Activated CD8-positive, alpha-beta memory T cell treated with anti-CD3 and anti-CD28 coated beads, Interleukin-2, amount 50 U/mL, for 24 hours (primary cell): ENCODE data around the gene TMTC2.
"Not testable (repeated sequence)": the region's sequence is repeated elsewhere in the genome, so short reads cannot be mapped to it uniquely, and the experiment has no call there.

ENCODE experiments used
- DNase-seq: peaks from one replicate; pipeline ENCODE4 v3.0.0-alpha.2; 2020; ENCODE audit errors: extremely low read depth

TMTC2 gene

DNA sequence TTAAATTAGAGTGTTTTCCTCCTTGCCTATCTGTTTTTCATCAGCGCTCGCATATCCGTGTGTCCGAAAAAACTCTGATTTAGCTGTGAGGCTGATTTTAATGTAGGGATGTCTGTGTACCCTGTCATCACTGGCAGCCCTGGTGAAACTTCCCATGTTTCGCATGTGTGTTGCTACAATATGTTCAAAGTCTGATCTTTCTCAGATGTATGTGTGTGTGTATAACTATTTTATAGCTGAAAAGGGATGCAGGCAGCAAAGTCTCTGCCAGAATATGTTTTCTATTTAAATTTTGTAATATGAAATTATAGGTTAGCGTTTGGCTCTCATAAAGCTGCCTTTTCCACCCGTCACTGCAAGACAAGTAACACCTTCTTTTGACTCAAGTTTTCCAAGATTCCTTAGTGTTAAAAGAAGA is 154.8 kb downstream of the TMTC2 start:
- DNase-seq, result no peak

DNA sequence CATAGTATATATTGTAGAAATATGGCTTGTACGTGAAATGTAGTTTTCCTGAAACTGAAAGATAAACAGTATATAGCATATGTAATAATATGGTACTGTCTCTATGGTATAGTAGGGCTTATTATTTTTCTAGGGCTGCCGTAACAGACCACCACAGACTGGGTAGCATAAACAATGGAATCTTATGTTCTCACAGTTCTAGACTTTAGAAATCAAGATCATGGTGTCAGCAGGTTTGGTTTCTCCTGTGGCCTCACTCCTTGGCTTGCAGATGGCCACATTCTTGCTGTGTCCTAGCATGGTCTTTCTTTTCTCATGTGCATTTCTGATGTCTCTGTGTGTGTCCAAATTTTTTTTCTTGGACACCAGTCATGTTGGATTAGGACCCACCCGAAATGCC is 155.8 kb downstream of the TMTC2 start:
- no peak for DNase-seq

DNA sequence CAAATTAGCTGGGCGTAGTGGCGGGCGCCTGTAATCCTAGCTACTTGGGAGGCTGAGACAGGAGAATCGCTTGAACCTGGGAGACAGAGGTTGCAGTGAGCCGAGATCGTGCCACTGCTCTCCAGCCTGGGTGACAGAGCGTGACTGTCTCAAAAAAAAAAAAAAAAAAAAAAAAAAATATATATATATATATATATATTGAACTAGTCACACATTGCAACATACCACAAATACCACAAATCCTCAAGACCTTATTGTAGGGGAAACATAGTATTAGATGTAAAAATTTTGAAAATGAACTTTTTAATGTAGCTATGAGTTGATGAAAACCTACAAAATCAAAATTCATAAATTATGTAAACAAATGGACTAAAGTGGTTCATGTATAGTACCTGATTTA is 158.4 kb downstream of the TMTC2 start:
- DNase-seq, result not testable (repeated sequence)

DNA sequence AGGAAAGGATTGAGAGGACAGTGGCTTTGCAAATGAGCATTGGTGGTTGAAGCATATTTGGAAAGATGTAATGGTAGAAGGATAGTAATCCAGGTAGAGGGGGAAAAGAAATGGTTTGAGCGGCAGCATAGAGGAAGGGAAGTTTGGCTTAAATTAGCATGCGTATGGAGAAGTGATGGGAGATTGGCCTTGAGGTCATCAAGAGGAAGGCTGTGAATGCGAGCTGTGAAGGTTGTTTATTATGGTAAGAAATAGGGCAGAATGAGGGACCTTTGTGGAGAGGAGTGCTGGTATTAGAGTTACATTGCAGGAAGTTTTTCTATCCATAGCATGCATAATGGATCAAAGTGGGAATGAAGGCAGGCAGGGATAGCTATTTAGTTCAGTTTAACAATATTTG is 162.1 kb downstream of the TMTC2 start:
- DNase-seq, result no peak

DNA sequence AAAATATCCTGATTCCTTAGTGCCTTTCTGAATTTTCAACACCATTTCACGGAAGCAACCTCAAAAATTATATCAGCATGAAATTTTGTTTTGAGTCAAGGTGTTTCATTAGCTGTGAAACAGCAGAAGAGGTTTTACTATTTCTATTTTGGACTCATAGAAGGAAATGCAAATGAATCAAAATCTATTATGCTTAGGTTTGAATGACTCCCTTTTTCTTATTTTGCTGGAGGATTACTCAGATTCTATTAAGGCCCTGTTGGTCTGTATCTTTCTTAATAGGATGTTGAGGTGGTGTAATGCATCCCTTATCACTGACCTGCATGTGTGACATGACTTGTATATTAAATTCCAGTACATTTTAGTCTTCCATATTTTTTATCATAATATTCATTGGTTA is 165.8 kb downstream of the TMTC2 start:
- DNase-seq, result no peak

DNA sequence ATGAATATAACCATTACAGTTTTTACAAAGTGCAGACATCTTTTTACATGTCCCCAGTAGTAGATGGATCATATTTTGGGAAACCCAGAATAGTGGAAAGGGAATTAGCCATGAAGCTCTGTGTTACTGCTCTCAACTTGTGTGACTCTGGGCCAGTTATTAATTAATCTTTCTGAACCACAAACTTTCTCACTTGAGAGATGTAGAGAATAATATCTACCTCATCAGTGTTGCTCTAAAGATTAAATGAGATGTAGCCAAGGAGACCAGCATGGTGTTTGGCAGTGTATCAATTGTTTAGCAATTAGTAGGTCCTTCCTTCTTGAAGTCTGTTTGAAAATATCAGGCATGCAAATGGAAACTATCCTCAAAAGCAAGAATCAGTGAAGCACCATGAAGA is 169.2 kb downstream of the TMTC2 start:
- DNase-seq, result no peak

DNA sequence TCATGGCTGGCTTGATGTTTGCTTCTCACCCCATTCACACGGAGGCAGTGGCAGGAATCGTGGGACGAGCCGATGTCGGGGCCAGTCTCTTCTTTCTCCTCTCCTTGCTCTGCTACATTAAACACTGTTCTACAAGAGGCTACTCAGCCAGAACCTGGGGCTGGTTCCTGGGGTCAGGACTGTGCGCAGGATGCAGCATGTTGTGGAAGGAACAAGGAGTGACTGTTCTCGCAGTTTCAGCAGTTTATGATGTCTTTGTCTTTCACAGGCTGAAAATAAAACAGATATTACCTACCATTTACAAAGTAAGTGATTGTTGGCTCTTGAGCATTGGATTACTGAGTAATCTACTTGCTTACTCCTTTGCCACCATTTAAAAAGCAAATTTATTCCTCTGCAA is 170.6 kb downstream of the TMTC2 start:
- DNase-seq, result no peak

DNA sequence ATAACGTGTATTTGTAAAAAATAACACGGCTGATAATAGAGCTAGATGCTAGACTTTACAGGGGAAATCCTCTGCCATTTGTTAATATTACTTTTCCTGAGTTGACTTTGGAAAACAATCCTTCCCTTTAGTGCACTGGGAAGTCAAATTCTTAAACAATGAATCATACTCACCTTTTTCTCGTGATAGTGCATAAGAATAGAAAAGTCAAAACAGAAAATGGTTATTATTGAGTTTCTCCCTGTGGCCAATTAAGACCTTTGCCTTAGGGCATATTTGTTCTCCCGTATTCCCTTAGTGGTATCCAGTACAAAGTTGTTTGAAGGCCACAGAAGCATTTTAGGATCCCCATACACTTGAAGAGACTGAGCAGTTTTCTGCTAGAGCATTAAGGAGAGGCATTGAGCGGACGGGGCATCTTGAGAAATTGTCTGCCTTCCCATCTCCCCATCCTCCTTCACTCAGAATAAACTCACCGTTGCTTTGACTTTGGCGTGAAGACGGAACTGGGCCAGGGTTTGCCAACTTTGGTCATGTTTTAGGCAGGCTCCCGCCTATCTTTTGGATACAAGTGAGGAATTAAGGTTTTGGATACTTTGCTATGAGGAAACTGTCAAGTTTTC is 171.3 kb downstream of the TMTC2 start:
- no peak for DNase-seq

DNA sequence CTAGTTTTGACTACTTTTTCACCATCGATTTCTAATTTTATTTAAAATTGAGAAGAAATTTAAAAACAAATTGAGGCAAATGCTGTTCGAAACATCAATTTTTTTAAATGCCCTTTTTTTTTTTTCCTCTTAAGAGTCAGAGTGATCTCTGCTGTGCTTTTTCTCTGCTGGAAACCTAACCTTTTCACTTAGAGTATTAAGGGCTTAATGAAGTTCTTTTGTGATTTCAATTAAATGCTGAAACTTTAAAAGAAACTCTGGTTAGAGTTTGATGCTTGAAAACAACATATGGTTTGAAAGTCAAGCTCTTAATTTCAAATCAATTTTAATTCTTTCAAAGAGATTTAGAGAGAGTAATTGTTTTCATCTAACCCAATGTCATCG is 171.8 kb downstream of the TMTC2 start:
- DNase-seq, result no peak

DNA sequence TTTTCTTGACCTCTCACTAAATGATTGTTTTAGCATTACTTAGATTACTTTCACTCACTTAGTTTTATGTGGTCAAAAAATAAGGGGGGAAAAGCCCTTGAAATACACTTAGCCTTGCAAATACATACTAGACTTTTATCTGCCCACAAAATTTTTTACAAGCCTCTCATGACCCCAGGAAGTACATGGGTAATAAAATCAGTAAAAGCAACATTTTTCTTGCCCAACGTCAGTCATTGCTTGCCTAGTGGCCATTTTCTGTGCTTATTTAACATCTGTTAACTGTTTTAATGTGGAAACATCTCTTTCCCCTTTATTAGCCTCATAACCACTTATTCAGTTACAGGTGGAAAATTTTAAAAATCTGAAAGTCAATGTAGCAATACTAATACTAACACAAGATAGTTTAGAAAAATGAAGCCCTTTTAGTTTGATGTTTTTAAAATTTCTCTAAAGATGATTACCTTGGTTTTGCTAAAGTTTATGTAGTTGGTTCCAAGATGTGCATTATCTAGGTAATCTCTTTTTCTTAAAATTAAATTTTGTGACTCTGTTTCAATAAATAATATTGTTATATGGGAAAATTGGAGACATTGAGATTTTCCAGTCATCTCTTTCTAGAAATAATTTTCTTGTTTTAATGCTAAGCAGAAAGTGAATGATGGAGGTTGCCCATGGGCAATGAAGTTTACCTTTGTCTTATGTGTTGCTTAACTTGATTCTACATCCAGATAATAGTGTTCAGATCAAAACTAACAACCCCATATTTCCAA is 175.5 kb downstream of the TMTC2 start:
- no peak for DNase-seq

DNA sequence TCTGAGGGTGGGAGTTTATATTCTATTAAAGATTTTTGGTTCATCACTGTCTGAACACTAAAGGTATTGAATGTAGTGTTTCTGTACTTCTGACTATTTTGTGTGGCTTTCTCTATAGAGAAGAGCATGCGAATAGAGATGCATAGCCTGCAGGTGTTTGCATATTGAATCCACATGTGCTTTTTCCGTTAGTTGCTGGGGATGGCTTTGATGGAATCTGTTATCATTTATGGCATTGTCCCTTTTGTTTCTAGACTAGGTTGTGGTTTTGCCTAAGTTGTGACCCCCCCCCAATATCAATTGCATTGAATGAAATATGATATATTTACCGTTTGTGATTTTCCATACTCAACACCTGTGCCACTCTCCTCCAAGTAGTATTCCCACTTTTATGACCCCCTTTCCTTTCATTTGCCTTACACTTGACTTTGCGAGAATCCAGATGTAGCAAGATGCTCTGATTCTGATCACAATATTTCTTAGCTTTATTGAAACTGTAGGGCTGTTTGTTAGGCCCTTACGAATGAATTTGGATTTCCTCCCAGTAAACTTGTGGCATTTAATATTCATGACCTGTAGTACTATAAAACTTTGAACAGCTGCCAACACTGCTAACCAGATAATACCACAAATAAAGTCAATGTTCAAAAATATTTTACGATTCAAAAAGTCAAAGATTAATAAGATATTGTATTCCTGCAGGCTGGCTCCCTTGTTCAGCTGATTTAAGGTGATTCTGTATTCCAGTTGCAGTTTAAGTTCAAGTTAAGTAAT is 176.4 kb downstream of the TMTC2 start:
- DNase-seq, result no peak

DNA sequence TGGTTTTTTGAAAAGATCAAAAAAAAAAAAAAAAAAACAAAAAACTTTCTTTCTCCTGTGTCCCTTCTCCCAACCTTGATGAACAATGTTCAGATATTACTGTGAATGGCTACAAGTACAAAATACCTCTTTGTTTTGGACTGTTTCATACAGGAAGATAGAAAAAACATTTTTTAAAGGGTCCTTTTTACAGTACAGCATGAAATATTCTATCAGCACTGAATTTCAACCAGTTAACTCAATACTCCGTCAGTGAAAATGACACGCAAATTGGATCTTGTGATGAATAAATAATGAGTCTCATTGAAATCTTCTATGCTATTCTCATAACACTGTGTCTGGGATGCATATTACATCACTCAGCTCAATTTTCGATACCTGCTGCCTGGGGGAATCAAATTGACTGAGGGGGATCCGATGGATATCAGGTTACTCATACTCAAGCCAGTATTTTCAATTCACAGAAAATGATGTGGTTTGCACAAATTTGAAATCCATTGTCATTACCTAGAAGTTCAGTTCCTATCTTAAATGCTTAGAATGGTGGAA is 179.6 kb downstream of the TMTC2 start:
- no peak for DNase-seq

DNA sequence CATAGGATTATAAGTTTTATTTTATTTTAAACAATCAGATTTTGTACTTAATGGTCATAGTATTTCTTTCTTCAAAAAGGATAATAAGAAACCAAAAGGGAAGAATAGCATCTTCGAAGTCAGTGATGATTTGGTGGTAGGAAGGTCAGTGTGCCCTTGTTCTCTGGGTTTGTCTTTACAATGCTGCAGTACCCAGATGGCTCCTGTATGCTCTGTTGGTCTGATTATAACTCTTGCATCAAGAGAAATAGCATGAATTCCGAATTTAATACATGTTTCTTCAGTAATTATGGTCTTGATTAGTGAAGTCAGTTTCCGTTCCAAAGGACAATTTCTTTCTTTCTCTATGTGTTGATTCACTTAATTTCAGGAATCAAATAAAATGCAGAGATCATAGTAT is 180.2 kb downstream of the TMTC2 start:
- no peak for DNase-seq

DNA sequence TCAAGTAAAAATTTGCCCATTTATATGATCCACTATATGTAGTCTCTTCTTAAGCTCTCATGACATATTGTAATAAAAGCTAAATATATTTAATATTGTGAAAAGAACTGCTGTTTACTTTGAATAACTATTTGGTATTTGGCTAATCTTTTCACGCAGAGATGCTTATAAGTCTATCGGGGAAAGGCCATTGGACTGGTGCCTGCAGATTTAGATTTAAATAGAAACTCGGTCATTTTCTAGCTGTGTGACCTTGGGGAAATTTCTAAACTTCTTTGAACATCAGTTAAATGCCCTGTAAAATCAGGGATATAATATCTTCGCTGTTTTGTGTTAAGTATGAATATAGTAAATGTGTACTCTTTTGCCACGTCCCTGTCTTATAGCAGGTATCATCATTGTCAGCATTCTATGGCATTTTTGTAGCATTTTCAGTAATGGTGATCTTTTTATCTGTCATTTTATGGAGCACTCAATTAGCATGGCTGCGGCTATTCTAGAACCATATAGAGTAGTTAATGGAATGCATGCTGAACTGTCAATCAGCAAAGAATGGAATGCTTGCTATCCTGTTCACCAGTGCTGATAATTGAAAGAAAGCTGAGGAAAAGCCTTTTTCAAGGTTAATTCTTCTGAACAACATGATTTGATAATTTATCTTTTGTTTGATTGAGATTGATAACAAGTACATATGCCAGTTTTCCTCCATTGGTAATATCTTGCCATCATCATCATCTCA is 181.2 kb downstream of the TMTC2 start:
- no peak for DNase-seq

DNA sequence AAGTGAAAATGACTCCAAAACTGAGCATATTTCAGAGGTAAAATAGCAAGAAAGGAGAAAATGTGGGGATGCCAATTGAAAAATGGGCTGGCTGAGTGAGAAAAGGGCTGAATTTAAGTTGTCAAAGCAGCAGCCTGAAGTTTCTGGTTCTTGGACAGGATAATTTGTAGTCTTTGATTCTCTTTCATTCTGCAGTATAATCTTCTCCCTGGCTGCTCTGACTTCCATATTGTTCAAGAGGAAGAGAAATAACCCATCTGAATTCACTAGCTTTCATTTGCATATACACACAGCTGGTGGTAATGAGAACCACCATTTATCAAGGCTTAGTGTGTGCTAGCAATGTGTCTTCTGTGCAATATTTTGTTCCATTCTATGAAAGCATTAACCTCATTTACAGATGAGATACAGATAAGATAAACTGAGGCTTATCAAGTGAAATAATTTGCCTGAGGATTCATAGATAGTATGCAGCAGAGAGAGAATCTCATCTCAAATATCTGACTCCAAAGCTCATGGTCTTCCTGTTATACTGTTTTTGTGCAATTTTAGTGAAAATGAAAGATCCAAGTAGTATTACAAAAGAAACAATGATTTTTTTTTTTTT is 184.2 kb downstream of the TMTC2 start:
- DNase-seq, result no peak

DNA sequence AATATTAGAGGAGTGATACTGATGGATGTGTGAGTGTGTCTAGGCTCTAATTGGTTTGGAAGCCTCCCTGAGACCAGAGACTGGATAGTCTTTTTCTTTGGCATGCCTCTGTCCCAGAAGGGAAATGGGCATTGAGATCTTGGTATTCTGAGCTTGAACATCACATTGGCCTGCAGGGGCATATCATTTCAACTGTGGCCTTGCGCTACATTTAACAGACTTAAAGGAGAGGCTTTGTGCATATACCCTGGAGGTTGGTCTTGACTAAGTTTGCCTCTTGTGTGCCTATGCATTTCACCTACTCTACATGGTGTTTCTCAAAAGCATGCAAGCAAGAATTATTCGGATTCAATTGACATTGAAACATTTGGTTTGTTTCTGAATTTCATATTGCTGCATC is 185.4 kb downstream of the TMTC2 start:
- DNase-seq, result no peak

DNA sequence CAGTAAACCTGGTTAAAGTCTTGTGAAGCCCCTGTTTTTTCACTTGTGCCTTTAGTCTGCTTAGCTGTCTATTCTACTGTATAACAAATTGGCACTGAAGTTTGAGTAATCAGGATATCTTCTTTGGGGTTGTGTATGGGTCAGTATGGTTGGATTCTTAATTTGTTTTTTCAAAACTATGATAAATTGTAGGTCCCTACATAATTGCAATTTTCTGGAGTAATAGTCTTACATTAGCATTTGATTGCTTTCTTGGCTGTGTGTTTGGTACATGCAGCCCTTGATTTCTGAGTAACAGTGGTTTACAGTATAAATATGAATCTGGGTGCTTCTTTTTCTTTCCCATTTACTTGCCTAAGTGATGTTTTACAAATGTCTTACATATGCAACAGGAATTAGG is 186.6 kb downstream of the TMTC2 start:
- no peak for DNase-seq

DNA sequence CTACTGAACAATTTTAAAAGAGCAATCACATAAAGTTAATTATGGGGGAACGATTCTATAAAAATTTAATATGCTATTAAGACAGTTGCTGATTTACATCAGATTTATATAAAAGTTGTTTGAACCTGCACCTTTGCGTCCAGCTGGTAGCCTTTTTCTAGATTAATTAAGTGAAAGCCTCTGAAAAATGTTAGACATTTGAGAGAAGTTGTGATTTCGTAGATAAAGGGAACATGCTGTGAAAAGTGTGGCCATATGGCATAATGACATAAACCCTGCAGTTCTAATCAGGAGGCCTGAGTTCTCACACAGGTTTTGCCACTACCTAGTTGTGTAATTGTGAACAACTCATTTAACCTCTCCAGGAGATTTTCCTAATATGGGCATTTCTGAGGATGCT is 187.2 kb downstream of the TMTC2 start:
- no peak for DNase-seq

DNA sequence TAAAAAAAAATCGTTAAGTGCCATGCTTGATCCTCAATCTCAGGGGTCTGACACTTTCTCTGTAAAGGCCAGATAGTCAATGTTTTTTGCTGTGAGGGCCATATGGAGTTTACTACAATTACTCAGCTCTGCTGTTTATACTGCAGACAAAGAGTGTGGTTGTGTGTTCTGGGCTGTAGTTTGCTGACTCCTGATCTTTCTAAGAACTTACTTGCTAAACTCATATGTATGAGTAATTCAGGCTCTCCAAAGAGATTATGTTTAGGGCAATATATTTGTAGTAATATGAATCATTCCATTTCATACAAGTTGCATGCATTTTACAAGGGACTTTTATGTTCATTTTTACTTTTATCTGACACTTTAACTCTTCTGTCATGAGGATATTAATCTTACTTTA is 188.2 kb downstream of the TMTC2 start:
- DNase-seq, result no peak

DNA sequence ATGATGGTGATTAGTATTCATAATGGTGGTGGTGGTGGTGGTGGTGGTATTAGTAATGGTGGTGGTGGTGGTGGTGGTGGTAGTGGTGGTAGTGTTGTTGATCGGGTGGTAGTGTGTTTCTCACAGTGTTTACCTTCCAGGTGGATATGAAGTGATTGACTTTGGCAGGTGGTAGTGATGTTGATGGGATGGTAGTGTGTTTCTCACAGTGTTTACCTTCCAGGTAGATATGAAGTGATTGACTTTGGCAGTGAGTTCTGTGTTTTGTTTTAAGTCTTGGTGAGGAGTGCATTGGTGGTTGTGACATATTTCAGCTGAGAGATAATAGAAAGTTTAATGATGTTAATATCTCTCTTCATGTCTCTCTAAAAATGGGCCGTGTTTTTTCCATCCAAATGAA is 189.4 kb downstream of the TMTC2 start:
- DNase-seq, result no peak

DNA sequence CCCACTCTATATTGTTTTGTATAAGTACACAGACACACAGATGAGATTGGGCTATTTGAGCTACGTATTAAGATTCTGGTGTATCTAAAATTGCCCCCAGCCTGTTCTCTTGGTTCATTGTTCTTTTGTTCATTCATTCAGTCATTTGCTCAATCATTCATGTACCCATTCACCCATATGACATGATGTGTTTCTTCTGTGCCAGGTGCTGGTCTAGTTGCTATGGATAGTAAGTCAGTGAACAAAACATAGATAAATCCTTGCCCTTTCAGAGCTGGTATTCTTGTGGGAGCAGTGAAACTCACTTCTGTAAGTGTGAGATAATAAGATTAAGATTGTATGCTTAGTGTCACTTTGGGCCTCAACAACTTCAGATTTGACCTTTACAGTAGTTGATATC is 191.3 kb downstream of the TMTC2 start:
- no peak for DNase-seq

DNA sequence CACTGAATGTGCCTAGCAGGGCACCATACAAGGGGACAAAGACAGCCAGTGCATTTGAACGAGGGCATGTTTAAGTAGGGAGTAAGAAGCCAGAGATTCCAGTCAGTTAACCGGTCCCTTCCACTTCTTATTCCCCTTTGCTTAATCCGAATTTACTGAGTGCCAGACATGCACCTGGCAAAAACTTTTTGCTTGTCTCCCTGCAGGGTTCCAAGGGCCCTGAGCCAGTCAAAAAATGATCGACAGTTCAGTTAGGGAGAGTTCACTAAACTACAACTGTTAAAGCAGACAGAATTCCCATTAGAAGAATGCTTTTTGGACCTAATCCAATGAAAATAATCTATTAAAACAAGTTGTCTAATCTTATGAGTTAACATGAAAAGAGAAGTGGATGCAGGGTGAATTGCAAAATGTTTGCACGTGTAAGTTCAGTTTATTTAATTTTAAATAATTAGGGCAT is 193.8 kb downstream of the TMTC2 start:
- no peak for DNase-seq
